K562 (cell line): ENCODE measurements around the gene LRRC57. TPM values are rescaled to one million over a fixed set of nuclear protein-coding genes. Genes with fewer than 3 reads are reported as not detected.

Experiments
- BRD4 ChIP-seq: fragments of 200-600 bp; sonication (generic); IDR thresholded peaks from 2 replicates; pipeline ENCODE4 v1.6.1; 2017; ENCODE audit warnings: inconsistent platforms
- L3MBTL2 ChIP-seq: fragments of 450-650 bp; IDR thresholded peaks from 2 replicates; pipeline ENCODE4 v1.6.1; 2016; ENCODE audit warnings: mild to moderate bottlenecking, moderate library complexity
- MTA3 ChIP-seq: fragments of 450-650 bp; formaldehyde crosslinking; IDR thresholded peaks from 2 replicates; pipeline ENCODE4 v1.6.1; 2017; ENCODE audit warnings: mild to moderate bottlenecking, borderline replicate concordance
- POLR2A ChIP-seq: fragments of 450-650 bp; conservative IDR thresholded peaks from 2 replicates; pipeline ENCODE4 v1.6.1; 2016
- POLR2B ChIP-seq: fragments of 450-650 bp; IDR thresholded peaks from 2 replicates; pipeline ENCODE4 v1.6.1; 2018; ENCODE audit warnings: low read depth; ENCODE audit not compliant: partially characterized antibody
- POLR2G ChIP-seq: fragments of 200-400 bp; formaldehyde crosslinking; IDR thresholded peaks from 2 replicates; pipeline ENCODE4 v1.6.1; 2017; ENCODE audit warnings: low read depth, mild to moderate bottlenecking, antibody characterized with exemption, low read length, moderate library complexity
- POLR2H ChIP-seq: IDR thresholded peaks from 2 replicates; pipeline ENCODE4 v1.6.1; 2016; ENCODE audit warnings: missing genetic modification characterization, low read depth, mild to moderate bottlenecking, control low read depth, missing compliant biosample characterization, moderate library complexity
- SRSF7 ChIP-seq: fragments of 200-400 bp; formaldehyde crosslinking; optimal IDR thresholded peaks from 2 replicates; pipeline ENCODE3; 2017; ENCODE audit warnings: mild to moderate bottlenecking, low read depth, low read length
- TEAD1 ChIP-seq, 2 experiments: fragments of 450-650 bp in 1 of 2; sonication (generic) in 1 of 2; formaldehyde crosslinking; IDR thresholded peaks; 2 replicates each; pipeline versions ENCODE4 v1.4.0 to v1.8.0; 2020 to 2022; ENCODE audit warnings: mild to moderate bottlenecking in 2 of 2, missing genetic modification reagents in 1 of 2
- TRIM24 ChIP-seq, 2 experiments: fragments of 450-650 bp; IDR thresholded peaks; 2 replicates each; pipeline ENCODE4 v1.6.1; 2016
- YBX1 ChIP-seq: fragments of 450-650 bp; IDR thresholded peaks from 2 replicates; pipeline ENCODE4 v1.7.1; 2016; ENCODE audit warnings: mild to moderate bottlenecking
- polyA plus RNA-seq, 8 experiments: library from polyadenylated mRNA; depleted of rRNA in 4 of 8; stranded (reverse) in 5 of 8; unstranded in 3 of 8; fragments of >200 nt; fragmentation: Nextera tagmentation in 2 of 8; fragmentation: Illumina TruSeq in 1 of 8; extraction: Ambion mirVana in 2 of 8; extraction: Trizol in 1 of 8; gene quantifications; 2 replicates each; pipeline versions ENCODE4 v1.2.1 to v1.2.3, GENCODE V29; 2011 to 2014; ENCODE audit warnings: inconsistent platforms in 1 of 8, missing spikeins in 1 of 8
- total RNA-seq, 7 experiments: library from RNA; depleted of rRNA in 6 of 7; stranded (reverse); fragments of >200 nt in 6 of 7; fragmentation: Illumina TruSeq in 2 of 7; extraction: Trizol in 2 of 7; gene quantifications; 2 replicates each; pipeline versions ENCODE4 v1.2.1 to v1.2.3, GENCODE V29; 2011 to 2021; ENCODE audit warnings: low replicate concordance in 1 of 7
- TF ChIP-seq, protein P1 (sequence below): fragments of 150-350 bp; conservative IDR thresholded peaks from 2 replicates; pipeline ENCODE4 v1.6.1; 2014; ENCODE audit warnings: low read length
- TF ChIP-seq, protein P2 (sequence below), 2 experiments: fragments of 450-650 bp in 1 of 2; sonication (generic) in 1 of 2; formaldehyde crosslinking in 1 of 2; IDR thresholded peaks; 2 replicates each; pipeline versions ENCODE4 v1.7.1 to v1.9.0; 2016 to 2022; ENCODE audit warnings: inconsistent platforms in 1 of 2, mild to moderate bottlenecking in 1 of 2, missing genetic modification reagents in 1 of 2

Gene LRRC57
- total and polyA plus RNA-seq, 9 of the 15 experiments (the other 6 are each of a cell fraction or from before 2014, with no cell fraction given): 3.9 to 20.4 (median 14.8) TPM

DNA sequence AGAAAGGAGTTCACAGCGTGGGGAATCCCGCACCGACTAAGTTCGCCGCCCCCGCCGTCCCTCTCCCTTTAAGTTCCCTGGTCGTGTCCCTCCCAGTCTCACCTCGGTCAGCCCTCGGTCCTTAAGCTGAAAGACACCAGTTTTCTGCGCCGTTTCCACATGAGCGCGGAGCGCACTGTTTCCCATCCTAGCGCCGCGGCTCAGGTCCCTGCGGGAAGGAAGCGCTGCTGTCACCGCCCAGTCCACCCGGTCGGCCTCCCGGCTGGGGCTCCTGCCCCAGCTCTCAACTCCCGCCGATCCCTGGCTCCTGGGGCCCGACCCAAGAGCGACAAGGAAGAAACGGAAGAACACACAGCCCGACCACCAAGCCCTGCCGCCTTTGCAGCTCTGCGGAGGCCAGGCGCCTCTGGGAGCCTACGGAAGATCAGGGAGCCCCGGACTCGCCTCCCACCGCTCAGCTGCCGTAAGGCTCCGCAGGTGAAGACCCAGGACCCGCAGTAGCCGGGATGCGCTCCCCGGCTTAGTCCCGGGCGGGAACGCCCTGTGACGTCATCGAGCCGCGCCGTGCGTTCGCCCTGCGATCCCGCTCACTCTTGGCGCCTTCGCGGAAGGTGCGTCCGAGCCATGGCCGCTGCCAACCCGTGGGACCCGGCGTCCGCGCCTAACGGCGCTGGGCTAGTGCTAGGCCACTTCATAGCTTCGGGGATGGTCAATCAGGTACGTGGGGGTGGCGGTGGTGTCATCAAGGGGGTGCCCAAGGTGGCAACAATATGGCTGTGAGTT is at the start of gene LRRC57, which contains the start of gene HAUS2 (continued):
- TF ChIP-seq, protein P1, sequence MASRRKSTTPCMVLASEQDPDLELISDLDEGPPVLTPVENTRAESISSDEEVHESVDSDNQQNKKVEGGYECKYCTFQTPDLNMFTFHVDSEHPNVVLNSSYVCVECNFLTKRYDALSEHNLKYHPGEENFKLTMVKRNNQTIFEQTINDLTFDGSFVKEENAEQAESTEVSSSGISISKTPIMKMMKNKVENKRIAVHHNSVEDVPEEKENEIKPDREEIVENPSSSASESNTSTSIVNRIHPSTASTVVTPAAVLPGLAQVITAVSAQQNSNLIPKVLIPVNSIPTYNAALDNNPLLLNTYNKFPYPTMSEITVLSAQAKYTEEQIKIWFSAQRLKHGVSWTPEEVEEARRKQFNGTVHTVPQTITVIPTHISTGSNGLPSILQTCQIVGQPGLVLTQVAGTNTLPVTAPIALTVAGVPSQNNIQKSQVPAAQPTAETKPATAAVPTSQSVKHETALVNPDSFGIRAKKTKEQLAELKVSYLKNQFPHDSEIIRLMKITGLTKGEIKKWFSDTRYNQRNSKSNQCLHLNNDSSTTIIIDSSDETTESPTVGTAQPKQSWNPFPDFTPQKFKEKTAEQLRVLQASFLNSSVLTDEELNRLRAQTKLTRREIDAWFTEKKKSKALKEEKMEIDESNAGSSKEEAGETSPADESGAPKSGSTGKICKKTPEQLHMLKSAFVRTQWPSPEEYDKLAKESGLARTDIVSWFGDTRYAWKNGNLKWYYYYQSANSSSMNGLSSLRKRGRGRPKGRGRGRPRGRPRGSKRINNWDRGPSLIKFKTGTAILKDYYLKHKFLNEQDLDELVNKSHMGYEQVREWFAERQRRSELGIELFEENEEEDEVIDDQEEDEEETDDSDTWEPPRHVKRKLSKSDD: 0 out of 2 replicates have a peak, but pooled peaks have one; percentile 25
- TF ChIP-seq YBX1: no peak
- peak; percentile 91 for TF ChIP-seq POLR2B
- TF ChIP-seq POLR2A: peak; percentile 92
- peak; percentile 99 for TF ChIP-seq POLR2G
- peak; percentile 60; the same call in 1 of the 2 replicates for TF ChIP-seq MTA3
- TF ChIP-seq SRSF7: no peak
- TF ChIP-seq BRD4: no peak; the same call in 1 of the 2 replicates
- peak; percentile 68 for TF ChIP-seq POLR2H (tag)
- 0 out of 4 replicates have a peak, but pooled peaks of 1 of the 2 experiments have one; percentile 45 for TF ChIP-seq TRIM24 (IDR thresholded peaks at IDR 0.05)
- peak; percentile 47 for TF ChIP-seq L3MBTL2
- TF ChIP-seq, protein P2, sequence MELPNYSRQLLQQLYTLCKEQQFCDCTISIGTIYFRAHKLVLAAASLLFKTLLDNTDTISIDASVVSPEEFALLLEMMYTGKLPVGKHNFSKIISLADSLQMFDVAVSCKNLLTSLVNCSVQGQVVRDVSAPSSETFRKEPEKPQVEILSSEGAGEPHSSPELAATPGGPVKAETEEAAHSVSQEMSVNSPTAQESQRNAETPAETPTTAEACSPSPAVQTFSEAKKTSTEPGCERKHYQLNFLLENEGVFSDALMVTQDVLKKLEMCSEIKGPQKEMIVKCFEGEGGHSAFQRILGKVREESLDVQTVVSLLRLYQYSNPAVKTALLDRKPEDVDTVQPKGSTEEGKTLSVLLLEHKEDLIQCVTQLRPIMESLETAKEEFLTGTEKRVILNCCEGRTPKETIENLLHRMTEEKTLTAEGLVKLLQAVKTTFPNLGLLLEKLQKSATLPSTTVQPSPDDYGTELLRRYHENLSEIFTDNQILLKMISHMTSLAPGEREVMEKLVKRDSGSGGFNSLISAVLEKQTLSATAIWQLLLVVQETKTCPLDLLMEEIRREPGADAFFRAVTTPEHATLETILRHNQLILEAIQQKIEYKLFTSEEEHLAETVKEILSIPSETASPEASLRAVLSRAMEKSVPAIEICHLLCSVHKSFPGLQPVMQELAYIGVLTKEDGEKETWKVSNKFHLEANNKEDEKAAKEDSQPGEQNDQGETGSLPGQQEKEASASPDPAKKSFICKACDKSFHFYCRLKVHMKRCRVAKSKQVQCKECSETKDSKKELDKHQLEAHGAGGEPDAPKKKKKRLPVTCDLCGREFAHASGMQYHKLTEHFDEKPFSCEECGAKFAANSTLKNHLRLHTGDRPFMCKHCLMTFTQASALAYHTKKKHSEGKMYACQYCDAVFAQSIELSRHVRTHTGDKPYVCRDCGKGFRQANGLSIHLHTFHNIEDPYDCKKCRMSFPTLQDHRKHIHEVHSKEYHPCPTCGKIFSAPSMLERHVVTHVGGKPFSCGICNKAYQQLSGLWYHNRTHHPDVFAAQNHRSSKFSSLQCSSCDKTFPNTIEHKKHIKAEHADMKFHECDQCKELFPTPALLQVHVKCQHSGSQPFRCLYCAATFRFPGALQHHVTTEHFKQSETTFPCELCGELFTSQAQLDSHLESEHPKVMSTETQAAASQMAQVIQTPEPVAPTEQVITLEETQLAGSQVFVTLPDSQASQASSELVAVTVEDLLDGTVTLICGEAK (IDR thresholded peaks at IDR 0.05): peak; percentile 20; the same call in 1 of the 2 replicates
- TF ChIP-seq, protein P2 (CRISPR knock-in tag; IDR thresholded peaks at IDR 0.05): no peak
- TF ChIP-seq TEAD1 (CRISPR knock-in tag; IDR thresholded peaks at IDR 0.05): peak; percentile 22 to 53; a peak in 2 of 4 replicates
